Epithelial cell of proximal tubule (primary cell): ENCODE data around the gene TLCD3A. TPM values are rescaled to one million over a fixed set of nuclear protein-coding genes. Genes with fewer than 3 reads are reported as not detected.
"Not testable (repeated sequence)": the region's sequence is repeated elsewhere in the genome, so short reads cannot be mapped to it uniquely, and the experiment has no call there.

Source experiments
- DNase-seq: peaks from one replicate; pipeline ENCODE4 v3.0.0-alpha.2; 2011; ENCODE audit warnings: low read depth
- H3K4me3 ChIP-seq: 2 replicates; pipeline ENCODE4 v1.5.1; 2011; ENCODE audit warnings: low read depth, mild to moderate bottlenecking, low read length
- total RNA-seq: library from RNA; depleted of rRNA; stranded (reverse); fragments of >200 nt; gene quantifications from 2 replicates; pipeline ENCODE4 v1.2.3, GENCODE V29; 2015
- TF ChIP-seq, protein P1 (sequence below): conservative IDR thresholded peaks from 2 replicates; pipeline ENCODE4 v1.5.1; 2012; ENCODE audit warnings: low read depth, mild to moderate bottlenecking, low read length

TLCD3A gene
- total RNA-seq, 1 donor from 2014 or later = 35.6 TPM

DNA sequence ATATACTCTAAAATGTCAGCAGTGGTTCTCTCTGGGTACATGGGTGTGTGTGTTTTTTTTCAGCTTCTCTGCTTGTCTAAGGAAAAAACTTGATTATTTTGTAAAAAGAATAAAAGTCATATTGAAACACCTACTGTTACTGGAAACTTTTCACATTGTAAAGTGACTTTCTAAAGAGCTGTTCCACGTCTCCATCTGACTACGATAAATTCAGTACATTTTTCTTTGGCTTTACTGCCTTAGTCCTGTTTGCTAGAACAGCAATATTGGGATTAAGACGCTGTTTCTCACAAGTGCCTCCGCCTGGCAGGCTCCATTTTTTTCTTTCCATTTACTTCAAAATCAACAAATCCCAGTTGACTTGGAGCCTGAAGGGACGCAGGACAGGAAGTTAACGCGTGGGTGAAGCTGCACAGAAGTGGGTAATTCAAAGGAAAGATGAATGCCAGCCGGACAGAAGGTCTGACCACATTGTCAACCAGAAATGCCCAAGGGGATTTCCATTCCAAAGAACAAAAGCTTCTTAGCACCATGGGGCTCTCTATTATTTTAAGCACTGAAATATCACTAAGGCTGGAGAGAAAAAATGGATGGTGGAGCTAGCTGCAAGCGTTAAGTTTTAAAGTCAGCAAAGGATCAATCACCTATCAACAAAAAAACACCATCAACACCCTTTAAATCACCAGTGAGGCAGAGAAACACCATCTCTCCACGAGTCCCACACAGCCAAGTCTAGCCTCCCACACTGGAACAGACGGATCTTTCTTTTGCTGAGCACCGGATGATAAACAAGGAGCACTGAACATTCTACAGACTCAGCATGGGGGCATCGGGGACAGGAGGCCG is 41.3 kb downstream of the TLCD3A start:
- no peak overlapping the region for H3K4me3 ChIP-seq
- TF ChIP-seq, protein P1, sequence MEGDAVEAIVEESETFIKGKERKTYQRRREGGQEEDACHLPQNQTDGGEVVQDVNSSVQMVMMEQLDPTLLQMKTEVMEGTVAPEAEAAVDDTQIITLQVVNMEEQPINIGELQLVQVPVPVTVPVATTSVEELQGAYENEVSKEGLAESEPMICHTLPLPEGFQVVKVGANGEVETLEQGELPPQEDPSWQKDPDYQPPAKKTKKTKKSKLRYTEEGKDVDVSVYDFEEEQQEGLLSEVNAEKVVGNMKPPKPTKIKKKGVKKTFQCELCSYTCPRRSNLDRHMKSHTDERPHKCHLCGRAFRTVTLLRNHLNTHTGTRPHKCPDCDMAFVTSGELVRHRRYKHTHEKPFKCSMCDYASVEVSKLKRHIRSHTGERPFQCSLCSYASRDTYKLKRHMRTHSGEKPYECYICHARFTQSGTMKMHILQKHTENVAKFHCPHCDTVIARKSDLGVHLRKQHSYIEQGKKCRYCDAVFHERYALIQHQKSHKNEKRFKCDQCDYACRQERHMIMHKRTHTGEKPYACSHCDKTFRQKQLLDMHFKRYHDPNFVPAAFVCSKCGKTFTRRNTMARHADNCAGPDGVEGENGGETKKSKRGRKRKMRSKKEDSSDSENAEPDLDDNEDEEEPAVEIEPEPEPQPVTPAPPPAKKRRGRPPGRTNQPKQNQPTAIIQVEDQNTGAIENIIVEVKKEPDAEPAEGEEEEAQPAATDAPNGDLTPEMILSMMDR = no peak
- no peak for DNase-seq

DNA sequence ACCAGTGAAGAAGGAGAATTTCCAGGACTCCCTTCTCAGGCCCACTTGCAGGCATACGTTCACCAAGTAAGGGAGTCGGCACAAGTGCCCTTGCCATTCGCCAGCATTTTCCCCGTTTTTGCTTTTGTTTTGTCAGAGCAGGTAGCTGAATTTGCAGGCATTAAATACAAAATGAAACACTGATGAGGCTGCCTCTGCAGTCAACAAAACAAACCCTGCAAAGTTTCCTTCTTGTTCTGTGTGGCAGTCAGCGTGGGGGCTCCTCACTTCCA is 41.9 kb downstream of the TLCD3A start:
- H3K4me3 ChIP-seq = no peak overlapping the region
- DNase-seq = no peak
- TF ChIP-seq, protein P1 = no peak

DNA sequence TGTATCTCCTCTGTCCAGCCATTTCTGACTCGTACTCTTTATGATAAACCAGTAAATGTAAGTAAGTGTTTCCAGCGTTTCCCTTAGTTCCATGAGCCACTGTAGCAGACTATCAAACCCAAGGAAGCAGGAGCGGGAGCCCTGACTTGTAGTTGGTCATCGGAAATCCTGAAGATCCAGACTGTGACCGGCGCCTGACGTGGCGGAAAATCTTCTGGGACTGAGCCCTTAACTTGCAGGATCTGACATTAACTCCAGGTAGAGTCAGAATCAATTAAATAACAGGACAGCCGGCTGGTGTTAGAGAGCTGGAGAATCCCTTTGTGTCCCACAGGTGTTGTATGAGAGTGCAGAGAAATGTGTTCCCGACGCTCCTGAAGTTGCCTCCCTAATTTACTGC is 45.7 kb downstream of the TLCD3A start:
- TF ChIP-seq, protein P1 = no peak
- DNase-seq = no peak
- no peak overlapping the region for H3K4me3 ChIP-seq

- no peak for DNase-seq
- H3K4me3 ChIP-seq = peak within 1 kb of the TSS; percentile 93
- TF ChIP-seq, protein P1 = no peak
Measured at GRCh38 chr17:781805-782731, 49.7 kb downstream of the TLCD3A start, which contains the start of the genes GLOD4 and MRM3. GLOD4 (minus strand) TSS chr17:782280; CDS start chr17:782255, 25 bp downstream. MRM3 (plus strand) TSS chr17:782353; CDS start chr17:782379, 26 bp downstream.

DNA sequence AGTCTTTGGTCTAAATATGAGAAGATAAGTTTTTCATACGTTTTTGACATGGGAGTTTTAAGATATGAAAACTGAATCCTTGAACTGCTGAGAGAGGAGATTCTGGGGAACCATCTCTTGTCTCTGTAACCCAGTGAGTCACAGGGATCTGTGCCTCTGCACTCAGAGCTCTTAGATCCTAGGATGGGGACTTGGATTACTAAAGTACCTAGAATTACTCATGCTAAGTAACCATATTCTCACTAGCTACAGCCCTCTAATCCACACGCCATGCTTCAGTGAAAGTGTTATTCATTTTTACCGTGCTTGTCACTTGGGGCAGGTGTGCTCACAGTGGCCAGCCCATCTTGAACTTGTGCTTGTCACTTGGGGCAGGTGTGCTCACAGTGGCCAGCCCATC is 51.7 kb downstream of the TLCD3A start:
- no peak for DNase-seq
- TF ChIP-seq, protein P1 = no peak
- no peak overlapping the region for H3K4me3 ChIP-seq

DNA sequence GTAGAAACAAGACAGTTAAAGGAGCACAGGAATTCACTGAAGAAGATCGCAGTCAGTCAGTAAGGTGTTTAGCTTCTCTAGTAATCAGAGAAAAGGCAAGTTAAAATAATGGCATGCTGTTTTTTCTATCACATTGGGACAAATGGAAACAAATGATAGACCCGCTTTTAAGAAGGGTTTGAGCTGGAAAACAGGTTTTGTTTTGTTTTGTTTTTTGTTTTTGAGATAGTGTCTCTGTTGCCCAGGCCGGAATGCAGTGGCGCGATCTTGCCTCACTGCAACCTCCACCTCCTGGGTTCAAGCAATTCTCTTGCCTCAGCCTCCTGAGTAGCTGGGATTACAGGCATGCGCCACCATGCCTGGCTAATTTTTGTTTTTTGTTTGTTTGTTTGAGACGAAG is 53.5 kb downstream of the TLCD3A start:
- not testable (repeated sequence) for DNase-seq, H3K4me3 ChIP-seq

GRCh38 chr17:787641-788221 is 55.3 kb downstream of the TLCD3A start:
- TF ChIP-seq, protein P1 = no peak
- DNase-seq = no peak
- no peak overlapping the region for H3K4me3 ChIP-seq
